MM.1S (cell line): ENCODE results near the gene DENND1C.

Experiments
- DNase-seq: peaks from one replicate; pipeline ENCODE4 v3.0.0-alpha.2; 2015
- H2AFZ ChIP-seq: fragments of 300-600 bp; sonication (generic); 2 replicates; pipeline ENCODE4 v1.6.0; 2016; ENCODE audit warnings: antibody characterized with exemption, low read length
- H3F3A ChIP-seq: fragments of 300-600 bp; sonication (generic); 2 replicates; pipeline ENCODE4 v1.6.1; 2016; ENCODE audit warnings: mild to moderate bottlenecking, antibody characterized with exemption, low read length, moderate library complexity, mixed read lengths; ENCODE audit not compliant: insufficient read depth
- H3K27ac ChIP-seq: fragments of 300-600 bp; sonication (generic); 2 replicates; pipeline ENCODE4 v1.5.1; 2016; ENCODE audit warnings: mild to moderate bottlenecking, low read length
- H3K27me3 ChIP-seq: fragments of 300-600 bp; sonication (generic); replicated peaks from 2 replicates; pipeline ENCODE4 v1.6.0; 2016; ENCODE audit warnings: low read length; ENCODE audit not compliant: insufficient read depth
- H3K36me3 ChIP-seq: fragments of 300-600 bp; sonication (generic); replicated peaks from 2 replicates; pipeline ENCODE4 v1.6.1; 2016; ENCODE audit warnings: mild to moderate bottlenecking, low read length, mixed read lengths; ENCODE audit not compliant: insufficient read depth
- H3K4me1 ChIP-seq: fragments of 300-600 bp; sonication (generic); 2 replicates; pipeline ENCODE4 v1.6.1; 2016; ENCODE audit warnings: low read length, mixed read lengths
- H3K4me2 ChIP-seq: fragments of 300-600 bp; sonication (generic); 2 replicates; pipeline ENCODE4 v1.6.0; 2016; ENCODE audit warnings: low read depth, low read length
- H3K4me3 ChIP-seq: fragments of 300-600 bp; sonication (generic); 2 replicates; pipeline ENCODE4 v1.5.1; 2016; ENCODE audit warnings: low read length, mixed read lengths
- H3K79me2 ChIP-seq: fragments of 300-600 bp; sonication (generic); 2 replicates; pipeline ENCODE4 v1.6.1; 2016; ENCODE audit warnings: mixed run types, low read length, mixed read lengths
- H3K9ac ChIP-seq: fragments of 300-600 bp; sonication (generic); 2 replicates; pipeline ENCODE4 v1.6.1; 2016; ENCODE audit warnings: low read length, mixed read lengths
- H3K9me2 ChIP-seq: fragments of 300-600 bp; sonication (generic); replicated peaks from 2 replicates; pipeline ENCODE4 v1.6.1; 2016; ENCODE audit warnings: mild to moderate bottlenecking, low read length, mixed read lengths; ENCODE audit not compliant: insufficient read depth
- H3K9me3 ChIP-seq: fragments of 300-600 bp; sonication (generic); replicated peaks from 2 replicates; pipeline ENCODE4 v1.6.1; 2016; ENCODE audit warnings: mild to moderate bottlenecking, low read length, mixed read lengths; ENCODE audit not compliant: insufficient read depth
- H4K20me1 ChIP-seq: fragments of 300-600 bp; sonication (generic); 2 replicates; pipeline ENCODE4 v1.6.1; 2016; ENCODE audit warnings: mild to moderate bottlenecking, low read length, moderate library complexity, mixed read lengths; ENCODE audit not compliant: insufficient read depth
- EZH2 ChIP-seq: fragments of 300-600 bp; sonication (generic); optimal IDR thresholded peaks from 2 replicates; pipeline ENCODE3; 2017; ENCODE audit warnings: low read depth, mild to moderate bottlenecking, antibody characterized with exemption, low read length, mixed read lengths
- EZH2phosphoT487 ChIP-seq: fragments of 300-600 bp; sonication (generic); IDR thresholded peaks from 2 replicates; pipeline ENCODE4 v1.6.1; 2018; ENCODE audit warnings: antibody characterized with exemption, low read length
- TF ChIP-seq, protein P1 (sequence below): fragments of 300-600 bp; sonication (generic); IDR thresholded peaks from 2 replicates; pipeline ENCODE4 v1.5.1; 2016; ENCODE audit warnings: antibody characterized with exemption, low read length, mixed read lengths

The DENND1C gene

DNA sequence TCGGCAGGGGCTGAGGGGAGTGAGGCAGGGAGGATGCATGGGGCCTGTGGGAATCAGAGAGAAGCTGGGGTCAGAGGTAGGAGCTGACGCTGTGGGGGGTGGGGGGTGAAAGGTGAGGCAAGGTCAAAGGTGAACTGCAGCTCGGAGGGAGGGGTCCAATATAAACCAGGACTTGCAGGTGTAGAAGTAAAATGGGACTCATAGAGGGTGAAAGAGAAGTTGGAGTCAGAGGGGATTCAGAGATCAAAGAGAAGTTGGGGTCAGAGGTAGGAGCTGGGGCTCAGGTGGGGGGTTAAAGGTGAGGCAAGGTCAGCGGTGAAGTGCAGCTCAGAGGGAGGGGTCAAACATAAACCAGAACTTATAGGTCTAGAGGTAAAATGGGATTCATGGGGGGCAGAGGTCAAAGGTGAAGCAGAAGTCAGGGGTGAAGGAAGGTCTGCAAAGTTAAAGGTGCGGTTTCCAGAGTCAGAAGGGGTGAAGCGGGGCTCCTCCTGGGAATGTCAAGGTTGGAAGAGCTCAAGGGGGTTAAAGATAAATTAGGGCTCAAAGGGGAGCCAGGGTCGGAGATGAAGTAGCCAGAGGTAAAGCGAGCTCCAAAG lies 12.9 kb upstream of the DENND1C start:
- no peak for DNase-seq
- Histone ChIP-seq H3K36me3 (no peaks in the 10 kb centered on the region), H2AFZ (no peak overlapping the region), H4K20me1 (no peaks in the 10 kb centered on the region), H3K27ac (no peak overlapping the region), H3K79me2 (no peaks in the 10 kb centered on the region), H3F3A (no peaks in the 10 kb centered on the region), H3K9ac (no peak overlapping the region), H3K9me2 (no peaks in the 10 kb centered on the region), H3K4me2 (no peak overlapping the region), H3K9me3 (no peaks in the 10 kb centered on the region), H3K4me3 (no peak overlapping the region), H3K4me1 (no peaks in the 10 kb centered on the region), H3K27me3 (peaks cover 21% of the 10 kb centered on the region; the same call in 1 of the 2 replicates)
- TF ChIP-seq EZH2phosphoT487 = no peak
- no peak for TF ChIP-seq EZH2
- TF ChIP-seq, protein P1, sequence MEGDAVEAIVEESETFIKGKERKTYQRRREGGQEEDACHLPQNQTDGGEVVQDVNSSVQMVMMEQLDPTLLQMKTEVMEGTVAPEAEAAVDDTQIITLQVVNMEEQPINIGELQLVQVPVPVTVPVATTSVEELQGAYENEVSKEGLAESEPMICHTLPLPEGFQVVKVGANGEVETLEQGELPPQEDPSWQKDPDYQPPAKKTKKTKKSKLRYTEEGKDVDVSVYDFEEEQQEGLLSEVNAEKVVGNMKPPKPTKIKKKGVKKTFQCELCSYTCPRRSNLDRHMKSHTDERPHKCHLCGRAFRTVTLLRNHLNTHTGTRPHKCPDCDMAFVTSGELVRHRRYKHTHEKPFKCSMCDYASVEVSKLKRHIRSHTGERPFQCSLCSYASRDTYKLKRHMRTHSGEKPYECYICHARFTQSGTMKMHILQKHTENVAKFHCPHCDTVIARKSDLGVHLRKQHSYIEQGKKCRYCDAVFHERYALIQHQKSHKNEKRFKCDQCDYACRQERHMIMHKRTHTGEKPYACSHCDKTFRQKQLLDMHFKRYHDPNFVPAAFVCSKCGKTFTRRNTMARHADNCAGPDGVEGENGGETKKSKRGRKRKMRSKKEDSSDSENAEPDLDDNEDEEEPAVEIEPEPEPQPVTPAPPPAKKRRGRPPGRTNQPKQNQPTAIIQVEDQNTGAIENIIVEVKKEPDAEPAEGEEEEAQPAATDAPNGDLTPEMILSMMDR = no peak

DNA sequence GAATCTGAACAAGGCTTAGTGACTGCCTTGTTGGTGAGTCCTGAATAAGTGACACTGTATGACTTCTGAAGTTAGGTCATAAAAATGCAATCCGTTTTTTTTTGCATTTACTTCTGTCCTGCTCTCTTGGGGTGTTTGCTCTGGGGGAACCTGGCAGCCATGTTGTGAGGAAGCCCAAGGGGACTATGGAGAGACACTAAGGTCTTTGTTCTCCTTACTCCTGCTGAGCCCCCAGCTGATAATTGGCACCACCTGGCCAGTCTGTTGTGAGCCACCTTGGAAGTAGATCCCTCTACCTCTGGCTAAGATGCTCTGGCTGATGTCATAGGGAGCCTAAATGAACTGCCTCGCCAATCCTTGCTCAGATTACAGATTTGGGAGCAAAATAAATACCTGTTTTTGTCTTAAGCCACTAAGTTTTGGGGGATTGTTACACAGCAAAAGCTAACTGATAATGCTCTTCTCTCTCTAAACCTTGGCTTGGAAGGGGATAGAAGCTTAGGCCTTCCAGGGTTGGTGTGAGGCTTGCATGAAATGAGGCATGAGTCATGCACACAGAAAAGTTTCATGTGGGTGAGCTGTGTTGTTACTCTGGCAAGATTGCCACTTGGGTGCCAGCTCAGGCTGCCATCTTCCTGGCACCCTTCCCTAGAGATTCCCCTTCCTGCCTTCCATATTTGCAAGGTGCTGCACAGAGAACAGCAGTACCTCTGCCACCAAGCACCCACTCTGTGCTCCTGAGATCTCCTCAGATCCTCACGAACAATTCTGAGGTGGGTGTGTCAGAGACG lies 10.4 kb upstream of the DENND1C start:
- Histone ChIP-seq H2AFZ (no peak overlapping the region), H3K4me2 (no peak overlapping the region), H3K4me1 (no peaks in the 10 kb centered on the region), H3K79me2 (no peaks in the 10 kb centered on the region), H3K9ac (no peak overlapping the region), H3K9me3 (no peaks in the 10 kb centered on the region), H3K36me3 (no peaks in the 10 kb centered on the region), H4K20me1 (no peaks in the 10 kb centered on the region), H3K9me2 (no peaks in the 10 kb centered on the region), H3K4me3 (no peak overlapping the region), H3K27ac (no peak overlapping the region), H3F3A (no peaks in the 10 kb centered on the region), H3K27me3 (peaks cover 13% of the 10 kb centered on the region; the same call in 1 of the 2 replicates)
- DNase-seq = no peak
- TF ChIP-seq EZH2 (no peak), EZH2phosphoT487 (no peak)
- TF ChIP-seq, protein P1 = no peak

GRCh38 chr19:6490134-6490533 lies 8.5 kb upstream of the DENND1C start:
- Histone ChIP-seq H3K9me3 (no peaks in the 10 kb centered on the region), H2AFZ (peak overlapping the region; percentile 77), H3F3A (no peaks in the 10 kb centered on the region), H3K9ac (peak overlapping the region; percentile 29; the same call in 1 of the 2 replicates), H3K4me1 (no peaks in the 10 kb centered on the region), H3K9me2 (no peaks in the 10 kb centered on the region), H4K20me1 (no peaks in the 10 kb centered on the region), H3K79me2 (no peaks in the 10 kb centered on the region), H3K4me2 (peak overlapping the region; percentile 93), H3K36me3 (no peaks in the 10 kb centered on the region), H3K4me3 (peak overlapping the region; percentile 60), H3K27ac (no peak overlapping the region), H3K27me3 (peaks cover 13% of the 10 kb centered on the region; the same call in 1 of the 2 replicates)
- TF ChIP-seq, protein P1 = no peak
- TF ChIP-seq EZH2phosphoT487 (no peak), EZH2 (no peak)
- DNase-seq = no peak
